Peyer's patch (tissue), 4 donors: ENCODE data around the gene TUBA1B.

Experiments
- CTCF ChIP-seq, 6 experiments: fragments of 450-650 bp in 4 of 6; fragments of 200-600 bp in 2 of 6; sonication (generic) in 1 of 6; IDR thresholded peaks; one replicate each; pipeline ENCODE4 v1.5.1; 2017 to 2019; ENCODE audit warnings: antibody characterized with exemption in 6 of 6, mild to moderate bottlenecking in 3 of 6, moderate library complexity in 1 of 6
- POLR2A ChIP-seq, 2 donors: fragments of 450-650 bp; IDR thresholded peaks; one replicate each; pipeline ENCODE4 v1.5.1; 2017; ENCODE audit warnings: antibody characterized with exemption in 2 of 2, mild to moderate bottlenecking in 2 of 2, moderate library complexity in 2 of 2

DNA sequence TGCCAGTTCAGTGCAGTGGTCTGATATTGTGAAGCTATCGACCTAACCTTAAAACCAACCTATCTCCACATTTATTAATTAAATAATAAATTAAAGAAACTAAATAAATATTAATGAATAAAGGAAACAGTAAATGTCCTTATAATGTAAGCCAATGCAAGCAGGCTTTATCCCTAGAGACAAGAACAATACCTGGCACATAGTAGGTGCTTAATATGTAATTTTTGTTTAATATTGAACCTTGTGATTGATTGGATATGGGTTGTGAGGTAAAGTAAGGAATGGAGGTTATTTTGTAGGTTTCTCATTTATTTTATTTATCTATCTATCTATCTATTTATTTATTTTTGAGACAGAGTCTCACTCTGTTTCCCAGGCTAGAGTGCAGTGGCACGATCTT lies 7.8 kb upstream of the TUBA1B start:
- TF ChIP-seq CTCF (IDR thresholded peaks at IDR 0.05) (no peak), POLR2A (IDR thresholded peaks at IDR 0.05) (no peak)
